Keratinocyte (primary cell): ENCODE results near the gene LRIG1. TPM values are rescaled to one million over a fixed set of nuclear protein-coding genes. Genes with fewer than 3 reads are reported as not detected.

ENCODE experiments used
- DNase-seq: peaks from one replicate; pipeline ENCODE4 v3.0.0-alpha.2; 2011; ENCODE audit warnings: low read depth, missing footprints, low spot score
- FAIRE-seq: peaks from 2 replicates; lab custom pipeline; 2011; peaks lifted over from hg19 to GRCh38; lab: Jason Lieb, UNC
- H2AFZ ChIP-seq: 2 replicates; pipeline ENCODE4 v1.6.0; 2012; ENCODE audit warnings: low read length, control low read depth, inconsistent platforms; ENCODE audit not compliant: control insufficient read depth
- H3K27ac ChIP-seq: 2 replicates; pipeline ENCODE4 v1.5.1; 2011; ENCODE audit warnings: low read length; ENCODE audit not compliant: control insufficient read depth, insufficient read depth
- H3K27me3 ChIP-seq: 3 replicates; pipeline ENCODE4 v1.6.0; 2011; ENCODE audit warnings: low read length; ENCODE audit not compliant: control insufficient read depth, insufficient read depth; ENCODE audit errors: extremely low read depth
- H3K36me3 ChIP-seq, 2 experiments: 2 replicates in 1 of 2; 3 replicates in 1 of 2; pipeline ENCODE4 v1.5.1; 2011; ENCODE audit warnings: low read length in 2 of 2, mild to moderate bottlenecking in 1 of 2; ENCODE audit not compliant: control insufficient read depth in 2 of 2, insufficient read depth in 2 of 2; ENCODE audit errors: extremely low read depth in 1 of 2
- H3K4me1 ChIP-seq: 3 replicates; pipeline ENCODE4 v1.5.1; 2011; ENCODE audit warnings: low read length; ENCODE audit not compliant: control insufficient read depth, insufficient read depth; ENCODE audit errors: extremely low read depth
- H3K4me2 ChIP-seq: 3 replicates; pipeline ENCODE4 v1.6.0; 2011; ENCODE audit warnings: low read depth, low read length; ENCODE audit not compliant: control insufficient read depth, insufficient read depth; ENCODE audit errors: extremely low read depth
- H3K4me3 ChIP-seq, 3 experiments: fragments of 200-600 bp in 1 of 3; sonication (generic) in 1 of 3; 2 replicates in 2 of 3; 3 replicates in 1 of 3; pipeline ENCODE4 v1.5.1; 2011 to 2016; ENCODE audit warnings: low read length in 3 of 3, mild to moderate bottlenecking in 3 of 3, control low read depth in 2 of 3, inconsistent platforms in 1 of 3, low read depth in 1 of 3, mixed read lengths in 1 of 3, mixed run types in 1 of 3, moderate library complexity in 1 of 3; ENCODE audit not compliant: control insufficient read depth in 2 of 3, insufficient read depth in 2 of 3; ENCODE audit errors: extremely low read depth in 1 of 3
- H3K79me2 ChIP-seq: 2 replicates; pipeline ENCODE4 v1.6.0; 2012; ENCODE audit warnings: low read length; ENCODE audit not compliant: control insufficient read depth, insufficient read depth
- H3K9ac ChIP-seq: 3 replicates; pipeline ENCODE4 v1.6.0; 2011; ENCODE audit warnings: low read length; ENCODE audit not compliant: control insufficient read depth, insufficient read depth; ENCODE audit errors: extremely low read depth
- H3K9me1 ChIP-seq: 3 replicates; pipeline ENCODE4 v1.6.0; 2011; ENCODE audit warnings: low read length; ENCODE audit not compliant: control insufficient read depth, insufficient read depth; ENCODE audit errors: extremely low read depth
- H3K9me3 ChIP-seq: 2 replicates; pipeline ENCODE4 v1.5.1; 2012; ENCODE audit warnings: low read depth, low read length; ENCODE audit not compliant: control insufficient read depth
- H4K20me1 ChIP-seq: 3 replicates; pipeline ENCODE4 v1.6.0; 2011; ENCODE audit warnings: low read length; ENCODE audit not compliant: control insufficient read depth, insufficient read depth; ENCODE audit errors: extremely low read depth
- EZH2 ChIP-seq: IDR thresholded peaks from one replicate; pipeline ENCODE4 v1.6.1; 2012; ENCODE audit warnings: inconsistent platforms, mild to moderate bottlenecking, low read length, moderate library complexity
- dilution Hi-C: fragments of 300-500 bp; cut with MboI; formaldehyde crosslinking; loops from one replicate; pipeline ENCODE4 v1.7.0; 2020; ENCODE audit warnings: low sequenced_read_pairs; ENCODE audit not compliant: extremely low pct_ligation_motif_present
- polyA plus RNA-seq, 5 experiments: library from polyadenylated mRNA; depleted of rRNA in 3 of 5; stranded (reverse) in 3 of 5; stranded (forward) in 1 of 5; unstranded in 1 of 5; fragments of >200 nt; gene quantifications; 1 replicate in 1 of 5; 2 replicates in 3 of 5; 3 replicates in 1 of 5; pipeline versions ENCODE4 v1.2.1 to v1.2.3, GENCODE V29; 2011 to 2012; ENCODE audit warnings: missing spikeins in 2 of 5, low read depth in 1 of 5, low replicate concordance in 1 of 5
- TF ChIP-seq, protein P1 (sequence below), 3 experiments: IDR thresholded peaks in 1 of 3; conservative IDR thresholded peaks in 1 of 3; optimal IDR thresholded peaks in 1 of 3; 2 replicates in 2 of 3; 3 replicates in 1 of 3; pipeline versions ENCODE3 to v1.5.1; 2011; ENCODE audit warnings: low read length in 3 of 3, mild to moderate bottlenecking in 3 of 3, moderate library complexity in 2 of 3, control low read depth in 1 of 3, inconsistent platforms in 1 of 3; ENCODE audit not compliant: insufficient read depth in 2 of 3; ENCODE audit errors: extremely low read depth in 1 of 3

The LRIG1 gene
- polyA plus RNA-seq, 1 donor (not counting 4 experiments of a cell fraction or from before 2014, with no cell fraction given), result 17.2 TPM

GRCh38 chr3:66386011-66386924 lies 114.6 kb downstream of the LRIG1 start:
- H3K4me3 ChIP-seq, result no peak overlapping the region
- no peak overlapping the region for H2AFZ ChIP-seq
- H3K36me3 ChIP-seq, result peaks cover 28 to 32% of the 10 kb centered on the region in 2 experiments
- TF ChIP-seq, protein P1, sequence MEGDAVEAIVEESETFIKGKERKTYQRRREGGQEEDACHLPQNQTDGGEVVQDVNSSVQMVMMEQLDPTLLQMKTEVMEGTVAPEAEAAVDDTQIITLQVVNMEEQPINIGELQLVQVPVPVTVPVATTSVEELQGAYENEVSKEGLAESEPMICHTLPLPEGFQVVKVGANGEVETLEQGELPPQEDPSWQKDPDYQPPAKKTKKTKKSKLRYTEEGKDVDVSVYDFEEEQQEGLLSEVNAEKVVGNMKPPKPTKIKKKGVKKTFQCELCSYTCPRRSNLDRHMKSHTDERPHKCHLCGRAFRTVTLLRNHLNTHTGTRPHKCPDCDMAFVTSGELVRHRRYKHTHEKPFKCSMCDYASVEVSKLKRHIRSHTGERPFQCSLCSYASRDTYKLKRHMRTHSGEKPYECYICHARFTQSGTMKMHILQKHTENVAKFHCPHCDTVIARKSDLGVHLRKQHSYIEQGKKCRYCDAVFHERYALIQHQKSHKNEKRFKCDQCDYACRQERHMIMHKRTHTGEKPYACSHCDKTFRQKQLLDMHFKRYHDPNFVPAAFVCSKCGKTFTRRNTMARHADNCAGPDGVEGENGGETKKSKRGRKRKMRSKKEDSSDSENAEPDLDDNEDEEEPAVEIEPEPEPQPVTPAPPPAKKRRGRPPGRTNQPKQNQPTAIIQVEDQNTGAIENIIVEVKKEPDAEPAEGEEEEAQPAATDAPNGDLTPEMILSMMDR (optimal IDR thresholded peaks at IDR 0.05 in 1 of 3, IDR thresholded peaks at IDR 0.05 in 1 of 3, conservative IDR thresholded peaks at IDR 0.05 in 1 of 3; ENCODE audit: extremely low read depth in 1 of 3, insufficient read depth in 2 of 3, low read length in 3 of 3), result no peak
- no peak for TF ChIP-seq EZH2
- no peaks in the 10 kb centered on the region for H3K4me1 ChIP-seq
- no peak overlapping the region for H3K27ac ChIP-seq
- no peaks in the 10 kb centered on the region for H4K20me1 ChIP-seq
- H3K4me2 ChIP-seq, result no peak overlapping the region
- FAIRE-seq (no peak), DNase-seq (no peak)
- no peaks in the 10 kb centered on the region for H3K79me2 ChIP-seq
- H3K27me3 ChIP-seq, result no peaks in the 10 kb centered on the region
- H3K9me1 ChIP-seq, result no peaks in the 10 kb centered on the region
- no peak overlapping the region for H3K9ac ChIP-seq
- dilution Hi-C loops, result no loop called here
- no peaks in the 10 kb centered on the region for H3K9me3 ChIP-seq

- dilution Hi-C loops, result no loop called here
- peaks cover 28 to 38% of the 10 kb centered on the region in 2 experiments for H3K36me3 ChIP-seq
- no peak for FAIRE-seq
Observed at GRCh38 chr3:66385066-66385465, 115.8 kb downstream of the LRIG1 start.

More at GRCh38 chr3:66385066-66385465, 115.8 kb downstream of the LRIG1 start:
- Histone ChIP-seq H4K20me1 (no peaks in the 10 kb centered on the region), H3K4me3 (no peak overlapping the region), H3K9me3 (no peaks in the 10 kb centered on the region), H3K27me3 (no peaks in the 10 kb centered on the region), H3K9me1 (no peaks in the 10 kb centered on the region), H3K4me1 (no peaks in the 10 kb centered on the region), H2AFZ (no peak overlapping the region), H3K27ac (no peak overlapping the region), H3K79me2 (no peaks in the 10 kb centered on the region), H3K9ac (no peak overlapping the region), H3K4me2 (no peak overlapping the region)
- no peak for TF ChIP-seq EZH2
- TF ChIP-seq, protein P1 (optimal IDR thresholded peaks at IDR 0.05 in 1 of 3, IDR thresholded peaks at IDR 0.05 in 1 of 3, conservative IDR thresholded peaks at IDR 0.05 in 1 of 3; ENCODE audit: extremely low read depth in 1 of 3, insufficient read depth in 2 of 3, low read length in 3 of 3), result no peak
- no peak for DNase-seq
